ENCODE data around the gene TLX1. TPM values are rescaled to one million over a fixed set of nuclear protein-coding genes. Genes with fewer than 3 reads are reported as not detected.
A peak's percentile ranks its signal among the peaks of the same experiment; 100 is the strongest.

Gene TLX1
- total RNA-seq, result not detected

DNA sequence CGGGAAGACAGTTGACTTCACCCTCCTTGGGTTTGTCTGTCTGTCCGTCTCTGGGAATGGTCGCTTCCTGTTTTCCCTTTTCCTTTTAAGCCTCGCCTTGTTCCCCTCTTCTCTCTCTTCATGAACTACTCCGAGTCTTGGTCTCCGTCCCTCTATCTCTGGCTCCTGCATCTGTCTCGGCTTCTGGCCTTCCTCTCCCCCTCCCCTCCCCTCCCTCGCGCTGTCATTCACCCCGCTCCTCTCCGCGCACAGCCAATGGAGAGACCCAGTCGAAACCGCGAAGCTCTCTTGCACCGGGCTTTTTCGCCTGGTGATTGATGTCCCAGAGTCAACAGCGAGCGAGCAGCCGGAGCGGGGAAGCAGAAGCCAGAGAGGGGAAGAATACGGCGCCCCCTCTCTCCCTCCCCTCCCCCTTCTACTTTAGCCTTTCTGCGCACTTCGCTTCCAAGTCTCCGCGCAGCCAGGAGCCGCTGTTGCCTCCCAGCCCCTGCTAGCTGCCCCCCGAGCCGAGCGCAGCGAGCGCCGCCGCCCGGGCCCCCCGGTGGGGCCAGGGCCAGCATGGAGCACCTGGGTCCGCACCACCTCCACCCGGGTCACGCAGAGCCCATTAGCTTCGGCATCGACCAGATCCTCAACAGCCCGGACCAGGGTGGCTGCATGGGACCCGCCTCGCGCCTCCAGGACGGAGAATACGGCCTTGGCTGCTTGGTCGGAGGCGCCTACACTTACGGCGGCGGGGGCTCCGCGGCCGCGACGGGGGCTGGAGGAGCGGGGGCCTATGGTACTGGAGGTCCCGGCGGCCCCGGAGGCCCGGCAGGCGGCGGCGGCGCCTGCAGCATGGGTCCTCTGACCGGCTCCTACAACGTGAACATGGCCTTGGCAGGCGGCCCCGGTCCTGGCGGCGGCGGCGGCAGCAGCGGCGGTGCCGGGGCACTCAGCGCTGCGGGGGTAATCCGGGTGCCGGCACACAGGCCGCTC, at the start of gene TLX1:
Gene TLX1 (plus strand): TSS at position 317 of the 978 bp plus-strand sequence. CDS start 242 bp downstream, at position 559.
- no peak for DNase-seq
- Histone ChIP-seq H3K27me3 (peaks cover 40 to 100% (median 59%) of the 10 kb centered on the region in 4 donors), H3K27ac (no peak within 1 kb of the TSS), H3K4me1 (peaks cover 24 to 55% (median 32%) of the 10 kb centered on the region in 3 donors), H3K4me3 (peak within 1 kb of the TSS in 2 of 4 donors; percentile 30 to 56), H3K36me3 (no peaks in the 10 kb centered on the region), H3K9me3 (no peaks in the 10 kb centered on the region)
- intact Hi-C loops (cut with DNase I), result no loop called here
- 10 to 11% methylated on average over 10 to 23 of the region's 83 CpGs for whole genome bisulfite sequencing, 2 donors
- no peak for TF ChIP-seq POLR2A (IDR thresholded peaks at IDR 0.05)
- TF ChIP-seq, protein P1, sequence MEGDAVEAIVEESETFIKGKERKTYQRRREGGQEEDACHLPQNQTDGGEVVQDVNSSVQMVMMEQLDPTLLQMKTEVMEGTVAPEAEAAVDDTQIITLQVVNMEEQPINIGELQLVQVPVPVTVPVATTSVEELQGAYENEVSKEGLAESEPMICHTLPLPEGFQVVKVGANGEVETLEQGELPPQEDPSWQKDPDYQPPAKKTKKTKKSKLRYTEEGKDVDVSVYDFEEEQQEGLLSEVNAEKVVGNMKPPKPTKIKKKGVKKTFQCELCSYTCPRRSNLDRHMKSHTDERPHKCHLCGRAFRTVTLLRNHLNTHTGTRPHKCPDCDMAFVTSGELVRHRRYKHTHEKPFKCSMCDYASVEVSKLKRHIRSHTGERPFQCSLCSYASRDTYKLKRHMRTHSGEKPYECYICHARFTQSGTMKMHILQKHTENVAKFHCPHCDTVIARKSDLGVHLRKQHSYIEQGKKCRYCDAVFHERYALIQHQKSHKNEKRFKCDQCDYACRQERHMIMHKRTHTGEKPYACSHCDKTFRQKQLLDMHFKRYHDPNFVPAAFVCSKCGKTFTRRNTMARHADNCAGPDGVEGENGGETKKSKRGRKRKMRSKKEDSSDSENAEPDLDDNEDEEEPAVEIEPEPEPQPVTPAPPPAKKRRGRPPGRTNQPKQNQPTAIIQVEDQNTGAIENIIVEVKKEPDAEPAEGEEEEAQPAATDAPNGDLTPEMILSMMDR (IDR thresholded peaks at IDR 0.05), result no peak

GRCh38 chr10:101085846-101086245, 45.3 kb upstream of the TLX1 start:
- 40 to 42% methylated on average over 1 to 6 of the region's 6 CpGs for WGBS, 2 donors
- Histone ChIP-seq H3K36me3 (no peaks in the 10 kb centered on the region), H3K9me3 (no peaks in the 10 kb centered on the region), H3K4me1 (peaks cover 0 to 8% (median 0%) of the 10 kb centered on the region in 3 donors), H3K4me3 (no peak overlapping the region), H3K27ac (no peak overlapping the region), H3K27me3 (peaks cover 0 to 98% (median 0%) of the 10 kb centered on the region in 4 donors)
- DNase-seq, result no peak
- TF ChIP-seq, protein P1 (IDR thresholded peaks at IDR 0.05), result no peak
- no peak for TF ChIP-seq POLR2A (IDR thresholded peaks at IDR 0.05)
- intact Hi-C loops (cut with DNase I), result no loop called here

DNA sequence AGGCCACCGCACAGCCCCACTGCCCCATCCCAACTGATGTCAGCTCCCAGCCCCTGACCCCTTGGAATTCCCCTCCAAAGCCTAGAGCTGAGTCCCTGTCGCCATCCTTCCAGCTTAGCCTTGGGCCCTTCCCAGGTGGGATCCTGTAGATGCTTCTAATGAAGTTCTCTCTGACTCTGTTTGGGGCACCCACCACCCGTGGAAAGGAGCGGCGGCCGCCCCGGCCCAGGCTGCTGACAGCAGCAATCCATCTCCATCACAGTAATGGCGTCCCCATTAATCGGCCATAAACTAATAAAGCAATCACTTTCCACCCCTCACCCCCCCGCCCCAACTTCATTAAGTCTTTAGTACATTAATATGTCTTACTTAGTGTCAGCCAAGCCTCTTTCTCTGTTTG, 43.7 kb upstream of the TLX1 start:
- Histone ChIP-seq H3K36me3 (no peaks in the 10 kb centered on the region), H3K4me1 (peaks cover 0 to 15% (median 4%) of the 10 kb centered on the region in 3 donors), H3K27me3 (peaks cover 0 to 99% (median 0%) of the 10 kb centered on the region in 4 donors), H3K27ac (no peak overlapping the region), H3K9me3 (no peaks in the 10 kb centered on the region), H3K4me3 (no peak overlapping the region)
- WGBS, 2 donors, result 45 to 78% methylated on average over 3 to 9 of the region's 10 CpGs
- intact Hi-C loops (cut with DNase I), result no loop called here
- no peak for DNase-seq
- no peak for TF ChIP-seq POLR2A (IDR thresholded peaks at IDR 0.05)
- TF ChIP-seq, protein P1 (IDR thresholded peaks at IDR 0.05), result no peak

GRCh38 chr10:101087965-101088364, 43.1 kb upstream of the TLX1 start:
- H3K27ac ChIP-seq, result no peak overlapping the region
- peaks cover 0 to 99% (median 0%) of the 10 kb centered on the region in 4 donors for H3K27me3 ChIP-seq
- no peak overlapping the region for H3K4me3 ChIP-seq

More at GRCh38 chr10:101087965-101088364, 43.1 kb upstream of the TLX1 start:
- DNase-seq, result no peak
- intact Hi-C loops (cut with DNase I), result no loop called here
- no peaks in the 10 kb centered on the region for H3K9me3 ChIP-seq
- TF ChIP-seq, protein P1 (IDR thresholded peaks at IDR 0.05), result no peak
- no peak for TF ChIP-seq POLR2A (IDR thresholded peaks at IDR 0.05)
- no peaks in the 10 kb centered on the region for H3K36me3 ChIP-seq
- WGBS, 2 donors, result 18 to 21% methylated on average over 12 to 14 of the region's 14 CpGs
- H3K4me1 ChIP-seq, result peaks cover 0 to 15% (median 4%) of the 10 kb centered on the region in 3 donors

Measured in esophagus squamous epithelium (tissue), 5 donors.